TTC549 (cell line): ENCODE results near the gene ETHE1.
"Not testable (repeated sequence)": the region's sequence is repeated elsewhere in the genome, so short reads cannot be mapped to it uniquely, and the experiment has no call there.

Experiments used
- FAIRE-seq: peaks from 2 replicates; lab custom pipeline; 2012; peaks lifted over from hg19 to GRCh38; lab: Jason Lieb, UNC

Gene ETHE1

DNA sequence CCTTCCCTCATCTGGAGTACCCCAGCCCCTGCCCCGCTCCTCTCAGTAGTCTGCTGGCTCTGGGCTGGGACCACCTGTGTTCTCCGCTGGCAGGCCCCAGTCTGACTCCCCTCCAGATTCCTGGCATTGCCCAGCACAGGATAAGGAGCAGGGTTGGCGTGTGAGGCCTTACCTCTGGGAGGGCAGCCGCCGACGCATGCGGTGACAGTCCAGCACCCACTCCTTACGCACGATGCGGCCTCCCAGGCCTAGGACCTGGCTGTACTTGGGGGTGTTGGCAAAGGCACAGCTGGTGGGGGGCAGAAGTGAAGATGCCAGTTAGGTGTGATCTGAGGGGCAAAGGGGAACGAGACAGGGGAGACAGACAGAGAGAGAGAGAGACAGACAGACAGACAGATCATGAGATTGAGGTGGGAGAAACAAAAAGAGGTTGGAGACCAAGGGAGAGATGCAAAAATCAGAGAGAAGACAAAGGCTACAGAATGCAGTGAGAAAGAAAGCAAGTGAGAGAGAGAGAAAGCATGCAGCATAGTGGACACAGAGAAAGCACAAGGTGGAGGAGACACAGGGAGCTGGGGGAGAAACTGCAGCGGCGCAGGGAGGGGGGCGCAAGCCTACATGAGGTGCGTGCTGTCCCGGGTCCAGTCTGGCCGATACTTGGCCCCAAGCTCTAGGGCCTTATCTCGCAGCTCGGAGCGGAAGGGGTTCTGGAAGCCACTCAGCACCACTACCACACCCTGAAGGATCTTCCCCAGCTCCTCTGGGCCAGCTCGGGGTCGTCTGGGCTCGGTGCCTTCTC is 24.6 kb upstream of the ETHE1 start:
- FAIRE-seq: no peak

GRCh38 chr19:43548706-43549105 is 21.7 kb upstream of the ETHE1 start:
- FAIRE-seq: no peak

DNA sequence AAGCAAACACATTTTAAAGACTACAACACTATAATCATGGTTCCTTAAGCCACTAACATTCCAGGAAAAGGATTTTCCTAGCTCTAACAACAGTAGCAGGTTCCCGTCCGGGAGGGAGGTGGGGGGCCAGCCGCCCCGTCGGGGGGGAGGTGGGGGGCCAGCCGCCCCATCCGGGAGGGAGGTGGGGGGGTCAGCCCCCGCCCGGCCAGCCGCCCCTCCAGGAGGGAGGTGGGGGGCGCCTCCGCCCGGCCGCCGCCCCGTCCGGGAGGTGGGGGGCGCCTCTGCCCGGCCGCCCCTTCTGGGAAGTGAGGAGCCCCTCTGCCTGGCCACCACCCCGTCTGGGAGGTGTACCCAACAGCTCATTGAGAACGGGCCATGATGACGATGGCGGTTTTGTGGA is 20.9 kb upstream of the ETHE1 start:
- FAIRE-seq: not testable (repeated sequence)

- no peak for FAIRE-seq
Measured at GRCh38 chr19:43546581-43546980, 19.6 kb upstream of the ETHE1 start.

DNA sequence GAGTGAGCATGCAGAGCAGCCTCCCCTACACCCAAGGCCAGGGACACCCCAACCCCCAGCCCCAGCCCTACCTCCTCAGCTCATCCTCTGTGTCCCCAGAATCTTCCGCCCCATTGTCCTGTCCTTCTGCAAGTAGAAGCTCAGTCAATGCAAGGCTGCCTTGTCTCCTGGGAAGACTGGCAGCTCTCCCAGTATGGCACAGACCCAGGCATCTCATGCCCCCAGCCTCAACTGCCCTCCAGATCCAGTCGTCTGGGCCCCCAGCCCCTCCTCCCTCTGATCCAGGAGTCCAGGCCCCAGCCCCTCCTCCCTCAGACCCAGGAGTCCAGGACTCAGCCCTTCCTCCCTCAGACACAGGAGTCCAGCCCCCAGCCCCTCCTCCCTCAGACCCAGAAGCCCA is 19.0 kb upstream of the ETHE1 start:
- no peak for FAIRE-seq

GRCh38 chr19:43545276-43545675 is 18.3 kb upstream of the ETHE1 start:
- no peak for FAIRE-seq

- no peak for FAIRE-seq
Measured at GRCh38 chr19:43544077-43544476, 17.1 kb upstream of the ETHE1 start.

DNA sequence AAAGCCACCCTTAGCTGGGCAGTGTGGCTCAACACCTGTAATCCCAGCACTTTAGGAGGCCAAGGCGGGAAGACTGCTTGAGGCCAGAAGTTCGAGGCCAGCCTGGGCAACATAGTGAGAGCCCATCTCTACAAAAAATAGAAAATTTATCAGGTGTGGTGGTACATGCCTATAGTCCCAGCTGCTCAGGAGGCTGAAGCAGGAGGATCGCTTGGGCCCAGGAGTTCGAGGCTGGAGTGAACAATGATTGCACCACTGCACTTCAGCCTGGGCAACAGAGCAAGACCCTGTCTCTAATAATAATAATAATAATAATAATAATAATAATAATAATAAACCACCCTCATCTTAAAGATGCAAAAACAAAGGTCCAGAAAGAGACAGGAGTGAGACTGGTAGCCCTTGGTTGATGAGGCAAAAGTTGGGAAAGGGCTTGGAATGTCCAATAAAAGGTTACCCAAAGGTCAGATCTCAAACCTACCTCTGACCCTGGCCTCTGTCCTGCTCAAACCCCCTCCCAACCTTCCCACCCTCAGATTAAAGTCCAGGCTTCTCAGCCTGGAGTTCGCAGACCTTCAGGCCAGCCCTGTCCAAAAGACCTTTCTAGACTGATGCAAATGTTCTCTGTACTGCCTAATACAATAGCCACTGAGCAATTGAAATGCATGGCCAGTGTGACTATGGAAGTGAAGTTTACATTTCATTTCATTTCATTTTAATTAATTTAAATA is 15.1 kb upstream of the ETHE1 start:
- FAIRE-seq: no peak

GRCh38 chr19:43540381-43540780 is 13.4 kb upstream of the ETHE1 start:
- no peak for FAIRE-seq

DNA sequence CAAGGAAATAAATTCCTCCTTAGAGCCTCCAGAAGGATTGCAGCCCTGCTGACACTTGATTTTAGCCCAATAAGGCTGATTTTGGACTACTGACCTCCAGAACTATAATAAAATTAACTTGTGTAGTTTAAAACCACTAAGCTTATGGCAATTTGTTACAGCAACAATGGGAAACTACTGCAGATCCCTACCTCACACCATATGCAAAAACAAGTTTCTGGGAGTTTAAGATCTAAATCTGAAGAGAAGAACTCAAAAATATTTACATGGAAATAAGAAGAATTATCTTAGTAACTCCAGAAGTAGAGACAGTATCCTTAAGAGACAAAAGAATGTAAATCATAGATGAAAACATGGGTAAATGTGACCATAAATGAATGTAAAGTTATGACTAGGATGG is 11.9 kb upstream of the ETHE1 start:
- no peak for FAIRE-seq

DNA sequence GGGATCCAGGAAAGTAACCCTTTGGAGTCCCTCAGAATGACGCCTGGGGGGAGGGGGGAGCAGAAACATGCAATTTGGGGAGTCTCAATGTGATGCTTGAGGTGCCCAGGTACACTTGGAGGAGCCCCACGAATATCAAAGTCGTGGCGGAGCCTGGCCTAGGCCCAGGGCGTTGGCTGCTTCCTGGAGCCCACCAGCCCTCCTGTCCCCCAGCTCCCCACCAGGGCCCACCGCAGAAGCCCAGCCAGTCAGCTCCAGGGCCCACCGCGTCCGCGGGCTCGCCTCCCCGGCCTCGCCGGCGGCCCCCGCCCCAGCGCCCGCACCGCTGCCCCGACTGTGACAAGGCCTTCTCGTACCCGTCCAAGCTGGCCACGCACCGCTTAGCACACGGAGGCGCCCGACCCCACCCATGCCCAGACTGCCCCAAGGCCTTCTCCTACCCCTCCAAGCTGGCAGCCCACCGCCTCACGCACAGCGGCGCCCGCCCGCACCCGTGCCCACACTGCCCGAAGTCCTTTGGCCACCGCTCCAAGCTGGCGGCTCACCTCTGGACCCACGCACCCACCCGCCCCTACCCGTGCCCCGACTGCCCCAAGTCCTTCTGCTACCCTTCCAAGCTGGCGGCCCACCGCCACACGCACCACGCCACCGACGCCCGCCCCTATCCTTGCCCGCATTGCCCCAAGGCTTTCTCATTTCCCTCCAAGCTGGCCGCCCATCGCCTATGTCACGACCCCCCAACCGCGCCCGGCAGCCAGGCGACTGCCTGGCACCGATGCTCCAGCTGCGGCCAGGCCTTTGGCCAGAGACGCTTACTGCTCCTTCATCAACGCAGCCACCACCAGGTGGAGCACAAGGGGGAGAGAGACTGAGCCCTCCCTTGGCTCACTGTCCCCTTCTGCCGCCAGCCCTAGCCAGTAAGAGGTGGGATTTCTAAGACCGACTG is 8.1 kb upstream of the ETHE1 start:
- no peak for FAIRE-seq

- no peak for FAIRE-seq
Measured at GRCh38 chr19:43534305-43534815, 7.4 kb upstream of the ETHE1 start.

DNA sequence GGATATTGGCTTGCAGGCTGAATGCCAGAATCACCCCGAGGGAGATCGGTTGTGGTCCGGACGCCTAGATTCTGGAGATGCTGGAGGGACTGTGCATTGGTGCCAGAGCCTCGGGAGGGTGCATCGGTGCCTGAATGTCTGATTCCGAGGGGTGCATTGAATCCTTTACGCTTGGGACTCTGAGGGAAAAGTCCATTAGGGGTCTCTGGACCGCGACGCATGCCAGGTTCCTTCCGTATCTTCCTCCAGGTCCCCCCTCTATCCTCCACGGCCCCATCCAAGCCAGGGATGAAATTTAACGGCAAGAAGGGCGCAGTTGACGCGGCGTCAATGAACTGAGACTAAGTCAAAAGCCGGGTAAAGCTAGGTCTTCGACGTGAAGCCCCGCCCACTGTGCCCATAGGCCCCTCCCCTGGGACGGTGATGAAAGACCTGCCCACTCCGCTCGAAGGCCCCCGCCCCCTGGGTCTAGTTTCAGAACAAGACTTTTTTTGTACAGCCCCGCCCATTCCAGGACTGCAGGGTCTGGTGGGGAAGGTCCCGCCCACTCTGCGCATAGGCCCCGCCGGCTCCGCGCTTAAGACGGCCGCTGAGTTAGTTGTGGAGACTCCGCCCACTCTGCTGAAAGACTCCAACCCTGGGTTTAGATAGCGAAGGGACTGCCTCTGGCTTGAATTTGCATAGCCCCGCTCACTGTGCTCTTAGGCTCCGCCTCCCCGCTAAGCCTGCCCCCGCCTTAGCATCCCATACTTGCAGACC is 6.7 kb upstream of the ETHE1 start:
- FAIRE-seq: peak; percentile 98

DNA sequence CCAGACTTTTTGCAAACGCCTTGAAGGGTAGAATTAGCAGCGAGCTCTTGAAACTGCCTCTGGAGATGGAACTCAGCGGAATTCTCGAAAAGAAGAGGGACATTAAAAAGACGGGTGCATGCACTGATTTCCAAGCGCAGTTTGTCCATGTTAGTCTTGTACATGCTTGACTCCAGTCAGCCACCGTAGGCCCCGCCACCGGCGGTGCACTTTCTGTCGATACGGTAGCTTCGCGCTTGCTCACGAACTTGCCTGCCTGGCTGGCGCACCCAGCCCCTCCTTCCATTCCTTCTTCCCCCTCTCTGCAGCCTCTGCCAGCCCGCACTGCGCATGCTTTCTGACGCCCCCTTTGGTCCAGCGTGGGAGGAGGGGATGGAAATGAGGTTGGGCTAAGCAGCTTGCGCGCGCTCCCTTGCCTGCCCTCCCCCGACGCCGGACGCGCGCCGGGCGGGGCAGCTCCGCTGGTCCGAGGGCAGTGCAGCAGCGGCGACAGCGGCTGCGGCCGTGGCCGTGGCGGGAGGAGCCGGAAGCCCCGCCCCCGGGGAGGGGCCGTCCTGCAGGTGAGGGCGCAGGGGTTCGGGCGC is 6.1 kb upstream of the ETHE1 start, which contains the start of gene ZNF575:
Gene ZNF575, plus strand, starts transcription at position 227 of the 584 bp plus-strand sequence. CDS start 1,235 bp downstream, outside the sequence.
- peak; percentile 61 for FAIRE-seq

GRCh38 chr19:43532571-43532961 is 5.6 kb upstream of the ETHE1 start:
- FAIRE-seq: no peak

DNA sequence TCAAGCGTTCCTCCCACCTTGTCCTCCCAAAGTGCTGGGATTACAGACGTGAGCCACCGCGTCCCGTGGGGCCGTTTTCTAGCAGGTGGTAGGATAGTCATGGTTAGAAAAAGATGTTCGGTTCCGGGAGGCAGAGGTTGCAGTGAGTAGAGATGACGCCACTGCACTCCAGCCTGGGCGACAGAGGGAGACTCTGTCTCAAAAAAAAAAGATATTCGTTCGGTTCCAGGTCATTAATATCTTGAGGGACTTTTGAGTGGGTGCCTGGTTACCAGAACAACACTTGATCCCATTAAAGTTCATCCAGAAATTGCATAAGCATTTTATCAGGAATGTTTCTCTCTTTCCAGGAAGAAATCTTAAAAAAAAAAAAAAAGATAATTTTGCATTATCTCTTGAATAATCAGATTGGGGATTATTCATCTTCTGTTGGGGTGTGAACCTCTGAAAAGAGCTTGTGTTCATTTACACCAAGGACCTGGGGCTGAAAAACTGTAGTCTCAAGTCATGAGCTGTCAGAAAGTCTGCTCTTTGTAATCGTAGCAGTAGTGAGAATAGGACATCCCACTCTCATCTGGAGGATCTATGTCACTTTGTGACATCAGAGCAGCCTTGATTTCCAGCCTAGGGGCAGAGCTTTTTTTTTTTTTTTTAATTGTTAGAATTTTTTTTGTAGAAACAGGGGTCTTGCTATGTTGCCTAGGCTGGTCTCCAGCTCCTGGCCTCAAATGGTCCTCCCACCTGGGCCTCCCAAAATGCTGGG is 1.0 kb upstream of the ETHE1 start:
- no peak for FAIRE-seq

DNA sequence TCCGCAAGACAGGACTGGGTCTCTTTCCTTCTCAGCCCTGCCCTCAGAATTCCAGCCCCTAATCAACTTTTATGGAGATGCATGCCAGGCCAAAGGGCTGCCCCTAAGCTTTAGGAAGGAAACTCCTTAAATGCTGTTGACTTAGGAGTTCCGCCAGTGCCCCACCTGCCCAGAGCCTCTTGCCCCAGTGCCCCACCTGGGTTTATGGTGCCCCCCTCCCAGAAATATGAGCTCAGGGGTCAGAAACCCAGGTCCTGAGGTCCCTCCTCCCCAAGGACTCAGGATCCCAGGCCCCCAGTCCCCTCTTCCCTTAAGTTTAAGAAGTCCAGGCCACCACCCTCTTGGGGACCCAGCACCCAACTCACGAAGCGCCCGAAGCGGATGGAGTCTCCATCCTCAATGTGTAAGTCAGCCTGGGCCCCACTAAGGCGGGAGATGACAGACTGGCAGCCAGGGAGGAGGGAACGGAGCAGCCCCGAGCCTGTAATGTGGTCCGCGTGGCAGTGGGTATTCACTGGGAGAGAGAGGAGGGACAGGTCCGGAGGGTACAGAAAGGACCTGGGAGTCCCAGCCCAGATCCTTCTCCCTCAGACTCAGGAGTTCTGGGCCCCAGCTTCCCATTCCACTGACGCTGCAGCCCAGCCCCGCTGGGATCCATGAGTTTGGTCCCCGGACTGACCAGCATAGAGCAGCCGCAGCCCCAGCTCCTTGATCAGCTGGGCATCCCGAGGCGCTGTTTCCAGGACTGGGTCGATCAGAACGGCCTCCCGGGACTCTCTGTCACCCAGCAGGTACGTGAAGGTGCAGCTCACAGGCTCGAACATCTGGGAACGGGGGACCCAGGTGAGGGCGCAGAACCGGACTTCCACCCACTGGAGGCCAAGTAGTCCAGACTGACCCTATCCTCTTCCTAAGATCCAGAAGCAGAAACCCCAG is 897 bp downstream of the ETHE1 start:
- FAIRE-seq: no peak

GRCh38 chr19:43524922-43525835 is 1.8 kb downstream of the ETHE1 start:
- no peak for FAIRE-seq
